Thyroid gland (tissue), 4 donors: ENCODE measurements around the gene IL3RA.

Source experiments
- CTCF ChIP-seq, 6 experiments: fragments of 200-600 bp in 3 of 6; fragments of 450-650 bp in 3 of 6; sonication (generic) in 3 of 6; IDR thresholded peaks; one replicate each; pipeline ENCODE4 v1.5.1; 2016 to 2019; ENCODE audit warnings: antibody characterized with exemption in 6 of 6, mild to moderate bottlenecking in 2 of 6, inconsistent platforms in 1 of 6, moderate library complexity in 1 of 6
- POLR2A ChIP-seq, 2 donors: fragments of 450-650 bp; IDR thresholded peaks; one replicate each; pipeline ENCODE4 v1.6.1; 2017; ENCODE audit warnings: antibody characterized with exemption in 2 of 2, mild to moderate bottlenecking in 2 of 2, moderate library complexity in 1 of 2

- TF ChIP-seq CTCF (IDR thresholded peaks at IDR 0.05) (no peak), POLR2A (IDR thresholded peaks at IDR 0.05) (no peak)
Measured at GRCh38 chrX:1322393-1322792, 14.2 kb upstream of the IL3RA start.
